HG02981 (cell line): ENCODE results near the gene GTF2H4.
A peak's percentile ranks its signal among the peaks of the same experiment; 100 is the strongest.
"Not testable (repeated sequence)": the region's sequence is repeated elsewhere in the genome, so short reads cannot be mapped to it uniquely, and the experiment has no call there.

Experiments used
- ATAC-seq: cut with Tn5 transposase; IDR thresholded peaks from one replicate; pipeline ENCODE4 v1.9.1; 2021; ENCODE audit warnings: mild to moderate bottlenecking, moderate library complexity; ENCODE audit not compliant: unreplicated experiment

The GTF2H4 gene

DNA sequence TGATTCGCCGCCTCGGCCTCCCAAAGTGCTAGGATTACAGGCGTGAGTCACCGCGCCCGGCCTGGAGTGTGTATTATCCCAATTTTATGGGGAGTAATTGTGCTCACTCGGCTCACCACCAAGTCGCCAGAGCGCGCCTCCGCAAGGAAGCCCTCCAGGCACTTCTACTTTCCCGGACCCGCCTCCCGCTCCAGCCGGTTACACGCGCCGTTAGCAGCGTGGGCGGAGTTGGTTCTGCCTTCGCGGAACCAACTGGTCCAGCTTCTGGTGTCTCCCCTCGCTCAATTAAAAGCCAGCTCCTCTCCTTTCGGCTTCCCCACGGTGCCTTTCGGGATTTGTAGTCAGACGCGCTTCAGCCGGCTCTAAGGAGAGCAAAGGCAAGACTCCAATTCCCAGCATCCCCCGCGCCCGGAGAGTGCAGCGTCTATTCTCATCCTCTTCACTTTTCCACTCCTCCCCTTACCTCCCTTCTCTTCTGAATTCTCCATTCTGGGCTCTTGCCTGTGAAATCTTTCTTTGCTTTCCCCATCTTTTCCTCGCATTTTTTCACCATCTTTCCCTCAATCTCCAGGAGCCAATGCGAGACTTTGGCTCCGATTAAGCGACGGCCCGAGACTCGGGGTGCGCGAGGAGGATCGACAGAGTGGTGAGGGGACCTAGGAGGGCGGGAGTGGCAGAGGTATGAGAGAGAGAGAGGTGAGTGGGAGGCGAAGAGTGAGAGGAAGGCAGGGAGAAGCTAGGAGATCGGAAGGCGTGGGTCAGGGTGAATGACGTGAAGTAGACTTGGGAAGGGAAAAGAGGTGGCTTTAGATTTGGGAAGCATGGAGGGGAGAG lies at the start of gene GTF2H4:
TSS of gene GTF2H4 (plus strand) at position 450 of the 834 bp plus-strand sequence.
- ATAC-seq, result peak; percentile 95

- not testable (repeated sequence) for ATAC-seq
Measured at GRCh38 chr6:30859726-30860125, 48.3 kb upstream of the GTF2H4 start.

DNA sequence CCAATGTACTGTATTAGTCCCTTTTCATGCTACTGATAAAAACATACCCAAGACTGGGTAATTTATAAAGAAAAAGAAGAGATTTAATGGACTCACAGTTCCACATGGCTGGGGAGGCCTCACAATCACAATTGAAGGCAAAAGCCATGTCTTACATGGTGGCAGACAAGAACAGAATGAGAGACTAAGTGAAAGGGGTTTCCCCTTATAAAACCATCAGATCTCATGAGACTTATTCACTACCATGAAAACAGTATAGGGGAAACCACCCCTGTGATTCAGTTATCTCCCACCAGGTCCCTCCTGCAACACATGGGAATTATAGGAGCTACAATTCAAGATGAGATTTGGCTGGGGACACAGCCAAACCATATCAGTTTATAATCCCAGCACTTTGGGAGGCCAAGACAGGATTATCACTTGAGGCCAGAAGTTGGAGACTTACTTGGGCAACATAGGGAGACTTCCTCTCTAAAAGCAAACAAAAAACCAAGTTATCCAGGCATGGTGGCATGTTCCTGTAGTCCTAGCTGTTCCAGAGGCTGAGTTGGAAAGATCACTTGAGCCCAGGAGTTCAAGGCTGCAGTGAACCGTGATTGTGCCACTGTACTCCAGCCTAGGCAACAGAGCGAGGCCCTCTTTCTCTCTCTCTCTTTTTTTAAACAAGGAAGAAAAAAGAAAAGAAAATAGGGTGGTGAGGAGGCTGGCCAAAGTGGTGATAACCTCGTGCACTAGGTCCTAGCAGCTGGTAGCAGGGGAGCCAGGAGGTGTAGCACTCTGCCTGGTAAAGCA lies 46.6 kb upstream of the GTF2H4 start:
- ATAC-seq, result no peak

GRCh38 chr6:30862156-30862875 lies 45.7 kb upstream of the GTF2H4 start:
- no peak for ATAC-seq

GRCh38 chr6:30864325-30864724 lies 43.7 kb upstream of the GTF2H4 start:
- ATAC-seq, result no peak

GRCh38 chr6:30869241-30869749 lies 38.7 kb upstream of the GTF2H4 start:
- ATAC-seq, result not testable (repeated sequence)

GRCh38 chr6:30870546-30870945 lies 37.5 kb upstream of the GTF2H4 start:
- no peak for ATAC-seq

GRCh38 chr6:30871592-30872183 lies 36.3 kb upstream of the GTF2H4 start:
- ATAC-seq, result no peak

GRCh38 chr6:30873137-30873640 lies 34.8 kb upstream of the GTF2H4 start:
- ATAC-seq, result no peak

DNA sequence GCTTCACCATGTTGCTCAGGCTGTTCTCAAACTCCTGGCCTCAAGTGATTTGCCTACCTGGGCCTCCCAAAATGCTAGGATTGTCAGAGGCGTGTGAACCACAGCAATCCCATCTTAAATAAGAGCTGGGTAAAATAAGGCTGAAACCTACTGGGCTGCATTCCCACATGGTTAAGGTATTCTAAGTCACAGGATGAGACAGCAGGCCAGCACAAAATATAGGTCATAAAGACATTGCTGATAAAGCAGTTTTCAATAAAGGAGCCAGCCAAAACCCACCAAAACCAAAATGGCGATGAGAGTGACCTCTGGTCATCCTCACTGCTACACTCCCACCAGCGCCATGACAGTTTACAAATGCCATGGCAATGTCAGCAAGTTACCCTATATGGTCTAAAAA lies 34.2 kb upstream of the GTF2H4 start:
- ATAC-seq, result not testable (repeated sequence)

GRCh38 chr6:30875244-30876038 lies 32.6 kb upstream of the GTF2H4 start:
- no peak for ATAC-seq

- ATAC-seq, result no peak
Measured at GRCh38 chr6:30876039-30876730, 31.8 kb upstream of the GTF2H4 start.

DNA sequence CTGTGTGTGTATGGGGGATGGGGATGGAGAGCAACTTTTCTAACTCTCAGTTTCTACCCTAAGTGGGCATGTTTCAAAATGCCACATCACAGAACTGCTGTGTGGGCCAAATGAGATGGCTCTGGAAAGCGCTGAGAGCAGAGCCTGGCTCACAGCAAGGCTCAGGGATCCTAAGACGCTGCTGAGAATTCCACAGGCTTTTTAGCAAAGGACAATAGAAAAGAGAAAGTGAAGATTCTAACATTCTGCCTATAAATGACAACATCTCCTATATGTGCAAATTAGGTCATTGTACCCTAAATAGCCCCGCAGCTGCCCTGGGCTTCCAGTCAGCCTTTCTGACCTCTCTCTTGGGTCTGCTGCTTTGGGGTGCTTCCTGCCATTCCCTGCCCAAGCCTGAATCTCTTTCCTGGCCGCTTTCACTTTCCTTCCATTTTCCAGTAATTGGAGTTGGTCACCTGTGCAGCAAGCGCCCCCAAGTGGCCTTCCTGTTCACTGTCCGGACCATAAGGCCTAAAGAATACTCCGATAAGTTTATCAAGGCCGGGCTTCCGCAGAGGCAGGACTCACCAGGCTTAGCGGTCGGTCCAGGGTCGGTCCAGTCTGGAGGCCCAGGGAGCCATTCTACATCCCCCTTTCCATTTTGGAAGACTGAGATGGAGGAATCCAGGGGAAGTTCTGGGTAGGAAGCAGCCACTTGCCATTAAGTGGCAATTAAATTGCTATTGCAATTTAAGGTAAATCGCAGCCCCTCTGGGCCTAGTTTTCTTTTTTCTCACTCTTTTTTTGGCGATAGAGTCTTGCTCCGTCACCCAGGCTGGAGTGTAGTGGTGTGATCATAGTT lies 30.4 kb upstream of the GTF2H4 start:
- ATAC-seq, result no peak

- no peak for ATAC-seq
Measured at GRCh38 chr6:30879684-30880427, 28.2 kb upstream of the GTF2H4 start.

DNA sequence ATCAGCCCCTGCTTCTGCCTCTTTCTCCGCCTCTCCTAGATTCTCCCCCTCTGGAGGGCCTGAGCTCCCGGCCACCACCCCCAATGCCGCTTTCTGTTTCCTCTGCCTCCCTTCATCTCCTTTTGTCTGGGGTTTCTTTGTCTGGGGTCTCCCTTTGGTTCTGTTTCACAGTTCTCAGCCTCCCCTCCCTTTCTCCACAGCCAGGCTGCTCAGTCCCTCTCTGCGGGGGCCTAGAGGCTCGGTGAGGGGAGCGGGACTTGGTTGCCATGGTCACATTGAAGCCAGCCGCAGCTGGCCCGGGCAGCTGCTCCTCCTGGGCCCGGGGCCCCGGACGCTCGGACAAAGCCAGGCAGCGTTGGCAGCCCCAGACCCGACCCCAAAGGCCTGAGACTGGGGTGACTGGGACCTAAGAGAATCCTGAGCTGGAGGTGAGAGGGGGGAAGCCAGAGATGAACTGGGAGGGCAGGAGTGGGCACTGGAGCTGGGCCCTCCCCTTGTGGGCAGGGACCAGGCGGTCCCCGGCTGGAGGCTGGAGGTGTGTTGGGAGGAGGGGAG lies 27.2 kb upstream of the GTF2H4 start:
- ATAC-seq, result no peak

DNA sequence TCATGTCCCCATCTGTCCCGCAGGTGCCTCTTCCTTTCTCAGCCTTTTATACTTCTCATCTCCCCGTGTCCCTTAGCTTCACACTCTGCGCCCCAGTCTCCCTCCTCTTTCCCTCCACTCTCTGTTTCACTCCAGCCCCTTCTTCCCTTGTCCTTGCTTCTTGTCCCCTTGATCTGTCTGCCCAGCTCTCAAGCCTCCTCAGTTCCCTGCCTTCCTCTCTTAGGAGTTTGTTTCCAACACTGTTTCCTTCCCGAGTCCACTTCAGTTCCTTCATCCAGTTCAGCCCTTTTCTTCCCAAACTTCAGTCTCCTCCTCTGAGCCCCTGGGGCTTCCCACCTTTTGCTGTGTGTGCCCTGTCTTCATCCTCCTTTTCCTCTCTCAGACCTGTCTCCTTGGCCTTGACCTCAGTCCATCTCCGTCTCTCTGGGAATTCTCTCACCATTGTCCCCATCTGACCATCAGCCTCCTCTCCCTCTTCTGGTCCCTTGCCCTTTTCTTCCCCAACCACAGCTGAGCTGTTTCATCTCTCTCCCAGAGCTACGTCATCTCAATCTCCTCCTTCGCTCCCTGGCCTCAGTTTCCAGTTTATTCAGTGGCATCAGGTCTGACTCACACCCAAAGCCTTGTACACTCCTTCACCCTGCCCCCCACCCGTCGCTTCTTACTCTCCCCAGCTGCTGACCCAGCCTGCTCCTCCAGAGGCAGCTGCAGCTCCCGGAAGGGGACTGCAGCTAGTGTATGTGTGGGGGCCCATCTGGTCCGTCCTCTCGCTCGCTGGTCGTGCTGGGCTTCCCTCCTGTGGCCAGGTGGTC lies 26.4 kb upstream of the GTF2H4 start:
- no peak for ATAC-seq
